Measurements from ENCODE around the gene MAPK14.

Gene MAPK14

GRCh38 chr6:36139991-36140710, 112.5 kb downstream of the MAPK14 start:
- DNase-seq = no peak

- no peak for DNase-seq
Measured at GRCh38 chr6:36141091-36141490, 113.5 kb downstream of the MAPK14 start.

GRCh38 chr6:36141961-36142360, 114.4 kb downstream of the MAPK14 start:
- no peak for DNase-seq

- DNase-seq = no peak
Measured at GRCh38 chr6:36142971-36143838, 115.6 kb downstream of the MAPK14 start.

GRCh38 chr6:36145495-36145894, 117.9 kb downstream of the MAPK14 start:
- no peak for DNase-seq

GRCh38 chr6:36147294-36147693, 119.7 kb downstream of the MAPK14 start:
- no peak for DNase-seq

GRCh38 chr6:36149476-36149875, 121.9 kb downstream of the MAPK14 start:
- DNase-seq = no peak

- DNase-seq = no peak
Measured at GRCh38 chr6:36150283-36150682, 122.7 kb downstream of the MAPK14 start.

- DNase-seq = no peak
Measured at GRCh38 chr6:36154286-36154685, 126.7 kb downstream of the MAPK14 start.

- DNase-seq = no peak
Measured at GRCh38 chr6:36155662-36156061, 128.1 kb downstream of the MAPK14 start.

- DNase-seq = no peak
Measured at GRCh38 chr6:36160147-36160760, 132.6 kb downstream of the MAPK14 start.

Measured in NCI-H2029 (cell line).